ENCODE measurements around the gene CHDH.

DNA sequence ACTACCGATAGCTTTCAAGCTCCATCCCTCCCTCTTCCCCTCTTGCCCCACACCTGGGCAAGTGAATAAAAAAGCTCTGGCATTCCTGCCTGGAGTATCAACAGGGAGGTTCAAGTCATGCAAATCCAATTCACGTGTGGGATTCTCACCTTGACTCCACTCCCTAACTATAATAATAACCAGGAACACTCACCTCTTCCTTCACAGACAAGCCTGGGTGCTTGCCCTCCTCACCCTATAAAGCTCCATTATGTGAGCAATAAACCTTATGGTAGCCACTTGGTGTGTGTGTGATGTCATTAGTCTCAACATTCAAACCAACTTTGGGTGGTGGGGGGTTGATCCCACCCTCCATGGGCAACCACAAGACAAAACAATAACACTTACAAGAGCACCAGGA is 16.6 kb downstream of the CHDH start:
- TF ChIP-seq YY1 (IDR thresholded peaks at IDR 0.05; ENCODE audit: insufficient read depth, insufficient read length) (no peak), ZNF274 (IDR thresholded peaks at IDR 0.05; ENCODE audit: low read depth, low read length) (no peak), SUZ12 (IDR thresholded peaks at IDR 0.05; ENCODE audit: extremely low read depth, insufficient read depth, insufficient read length) (no peak)
